ENCODE measurements around the gene VMO1. TPM values are rescaled to one million over a fixed set of nuclear protein-coding genes. Genes with fewer than 3 reads are reported as not detected.

The VMO1 gene
- polyA plus RNA-seq, 1 experiment = not detected

GRCh38 chr17:4744999-4745969 is 40.9 kb downstream of the VMO1 start:
- Histone ChIP-seq H3K4me3 (ENCODE audit: low read depth, low read length) (no peak overlapping the region), H3K27ac (ENCODE audit: low read depth, low read length) (no peak overlapping the region), H3K9me3 (ENCODE audit: control insufficient read depth, insufficient read depth, low read length) (no peaks in the 10 kb centered on the region), H3K27me3 (ENCODE audit: control insufficient read depth, insufficient read depth, low read length) (peaks cover 76% of the 10 kb centered on the region)
- no peak for DNase-seq (ENCODE audit: low read depth, low spot score)
- no peak for TF ChIP-seq CTCF (IDR thresholded peaks at IDR 0.05; ENCODE audit: low read depth, low read length)
- POLR2A ChIA-PET = no interaction called here
- CTCF ChIA-PET = no interaction called here

GRCh38 chr17:4743898-4744297 is 42.3 kb downstream of the VMO1 start:
- ChIA-PET POLR2A (no interaction called here), CTCF (no interaction called here)
- Histone ChIP-seq H3K4me3 (ENCODE audit: low read depth, low read length) (no peak overlapping the region), H3K27ac (ENCODE audit: low read depth, low read length) (no peak overlapping the region), H3K27me3 (ENCODE audit: control insufficient read depth, insufficient read depth, low read length) (peaks cover 78% of the 10 kb centered on the region), H3K9me3 (ENCODE audit: control insufficient read depth, insufficient read depth, low read length) (peaks cover 5% of the 10 kb centered on the region; the same call in 1 of the 2 replicates)
- no peak for DNase-seq (ENCODE audit: low read depth, low spot score)
- no peak for TF ChIP-seq CTCF (IDR thresholded peaks at IDR 0.05; ENCODE audit: low read depth, low read length)

GRCh38 chr17:4743216-4743615 is 42.9 kb downstream of the VMO1 start:
- peaks cover 5% of the 10 kb centered on the region; the same call in 1 of the 2 replicates for H3K9me3 ChIP-seq (ENCODE audit: control insufficient read depth, insufficient read depth, low read length)
- TF ChIP-seq CTCF (IDR thresholded peaks at IDR 0.05; ENCODE audit: low read depth, low read length) = no peak
- no peak overlapping the region for H3K27ac ChIP-seq (ENCODE audit: low read depth, low read length)
- H3K4me3 ChIP-seq (ENCODE audit: low read depth, low read length) = no peak overlapping the region
- ChIA-PET POLR2A (no interaction called here), CTCF (no interaction called here)
- H3K27me3 ChIP-seq (ENCODE audit: control insufficient read depth, insufficient read depth, low read length) = peaks cover 80% of the 10 kb centered on the region
- DNase-seq (ENCODE audit: low read depth, low spot score) = no peak

- CTCF ChIA-PET = no interaction called here
- Histone ChIP-seq H3K9me3 (ENCODE audit: control insufficient read depth, insufficient read depth, low read length) (peaks cover 5% of the 10 kb centered on the region; the same call in 1 of the 2 replicates), H3K4me3 (ENCODE audit: low read depth, low read length) (no peak overlapping the region), H3K27me3 (ENCODE audit: control insufficient read depth, insufficient read depth, low read length) (peaks cover 79% of the 10 kb centered on the region), H3K27ac (ENCODE audit: low read depth, low read length) (no peak overlapping the region)
- POLR2A ChIA-PET = no interaction called here
- DNase-seq (ENCODE audit: low read depth, low spot score) = no peak
- TF ChIP-seq CTCF (IDR thresholded peaks at IDR 0.05; ENCODE audit: low read depth, low read length) = no peak
These were observed 43.5 kb downstream of the VMO1 start for GRCh38 chr17:4742629-4743028.

GRCh38 chr17:4742133-4742532 is 44.0 kb downstream of the VMO1 start:
- CTCF ChIA-PET = no interaction called here
- POLR2A ChIA-PET = no interaction called here
- H3K27me3 ChIP-seq (ENCODE audit: control insufficient read depth, insufficient read depth, low read length) = peaks cover 75% of the 10 kb centered on the region

More at GRCh38 chr17:4742133-4742532, 44.0 kb downstream of the VMO1 start:
- Histone ChIP-seq H3K4me3 (ENCODE audit: low read depth, low read length) (no peak overlapping the region), H3K27ac (ENCODE audit: low read depth, low read length) (no peak overlapping the region), H3K9me3 (ENCODE audit: control insufficient read depth, insufficient read depth, low read length) (peaks cover 5% of the 10 kb centered on the region; the same call in 1 of the 2 replicates)
- no peak for TF ChIP-seq CTCF (IDR thresholded peaks at IDR 0.05; ENCODE audit: low read depth, low read length)
- no peak for DNase-seq (ENCODE audit: low read depth, low spot score)
